Hindlimb muscle (tissue), 1 donor: ENCODE results near the gene CD96. TPM values are rescaled to one million over a fixed set of nuclear protein-coding genes. Genes with fewer than 3 reads are reported as not detected.

Experiments
- DNase-seq: peaks from one replicate; pipeline ENCODE4 v3.0.0-alpha.2; 2013
- polyA plus RNA-seq: library from polyadenylated mRNA; unstranded; fragments of 120-200 nt; gene quantifications from one replicate; pipeline ENCODE4 v1.2.1, GENCODE V29; 2013; ENCODE audit not compliant: insufficient read length

CD96 gene
- polyA plus RNA-seq, 1 donor, result 0.23 TPM

- no peak for DNase-seq
These were observed 24.8 kb downstream of the CD96 start for GRCh38 chr3:111566844-111567243.

- no peak for DNase-seq
These were observed 26.4 kb downstream of the CD96 start for GRCh38 chr3:111568355-111568754.

GRCh38 chr3:111568911-111569310, 26.9 kb downstream of the CD96 start:
- DNase-seq, result no peak

- DNase-seq, result no peak
These were observed 28.5 kb downstream of the CD96 start for GRCh38 chr3:111570404-111571030.

- no peak for DNase-seq
These were observed 29.3 kb downstream of the CD96 start for GRCh38 chr3:111571282-111571681.

- DNase-seq, result no peak
These were observed 30.0 kb downstream of the CD96 start for GRCh38 chr3:111571907-111572460.

GRCh38 chr3:111577113-111577512, 35.1 kb downstream of the CD96 start:
- DNase-seq, result no peak

GRCh38 chr3:111577798-111578685, 36.0 kb downstream of the CD96 start:
- peak; percentile 0 for DNase-seq

- DNase-seq, result no peak
These were observed 36.9 kb downstream of the CD96 start for GRCh38 chr3:111578867-111579266.

GRCh38 chr3:111579495-111579894, 37.5 kb downstream of the CD96 start:
- DNase-seq, result no peak

- no peak for DNase-seq
These were observed 39.6 kb downstream of the CD96 start for GRCh38 chr3:111581403-111582119.

GRCh38 chr3:111582120-111582474, 40.1 kb downstream of the CD96 start:
- DNase-seq, result no peak

- DNase-seq, result no peak
These were observed 42.7 kb downstream of the CD96 start for GRCh38 chr3:111584744-111585143.

- no peak for DNase-seq
These were observed 43.2 kb downstream of the CD96 start for GRCh38 chr3:111585217-111585616.

GRCh38 chr3:111588527-111588926, 46.5 kb downstream of the CD96 start:
- no peak for DNase-seq

- DNase-seq, result no peak
These were observed 47.5 kb downstream of the CD96 start for GRCh38 chr3:111589303-111590142.

GRCh38 chr3:111590143-111590491, 48.1 kb downstream of the CD96 start:
- DNase-seq, result no peak

- no peak for DNase-seq
These were observed 49.6 kb downstream of the CD96 start for GRCh38 chr3:111591555-111591954.

- no peak for DNase-seq
These were observed 50.1 kb downstream of the CD96 start for GRCh38 chr3:111592143-111592542.

- DNase-seq, result no peak
These were observed 50.9 kb downstream of the CD96 start for GRCh38 chr3:111592936-111593335.

- no peak for DNase-seq
These were observed 51.7 kb downstream of the CD96 start for GRCh38 chr3:111593666-111594065.

GRCh38 chr3:111594205-111594604, 52.2 kb downstream of the CD96 start:
- no peak for DNase-seq
